Peyer's patch (tissue), 4 donors: ENCODE results near the gene EFNA2. TPM values are rescaled to one million over a fixed set of nuclear protein-coding genes. Genes with fewer than 3 reads are reported as not detected.
A peak's percentile ranks its signal among the peaks of the same experiment; 100 is the strongest.

Experiments
- DNase-seq, 3 donors: peaks; one replicate each; pipeline ENCODE4 v3.0.0-alpha.2; 2017 to 2019
- H3K27ac ChIP-seq, 4 donors: fragments of 200-600 bp; sonication (generic); one replicate each; pipeline ENCODE4 v1.5.1; 2016 to 2019
- H3K27me3 ChIP-seq, 2 donors: fragments of 200-600 bp; sonication (generic); one replicate each; pipeline ENCODE4 v1.5.1; 2019
- H3K36me3 ChIP-seq, 3 donors: fragments of 200-600 bp; sonication (generic); one replicate each; pipeline ENCODE4 v1.5.1; 2016 to 2019
- H3K4me1 ChIP-seq, 4 donors: fragments of 200-600 bp; sonication (generic); one replicate each; pipeline ENCODE4 v1.5.1; 2016 to 2019
- H3K4me3 ChIP-seq, 4 donors: fragments of 200-600 bp; sonication (generic); 1 replicate in 3 of 4; 2 replicates in 1 of 4; pipeline ENCODE4 v1.5.1; 2016 to 2019; ENCODE audit warnings: mild to moderate bottlenecking in 1 of 4
- H3K9me3 ChIP-seq, 4 donors: fragments of 200-600 bp; sonication (generic); one replicate each; pipeline ENCODE4 v1.5.1; 2016 to 2019; ENCODE audit warnings: mild to moderate bottlenecking in 1 of 4
- POLR2A ChIP-seq, 2 donors: fragments of 450-650 bp; IDR thresholded peaks; one replicate each; pipeline ENCODE4 v1.5.1; 2017; ENCODE audit warnings: antibody characterized with exemption in 2 of 2, mild to moderate bottlenecking in 2 of 2, moderate library complexity in 2 of 2
- total RNA-seq, 4 donors: library from RNA; depleted of rRNA; stranded (reverse); fragments of >200 nt; gene quantifications; one replicate each; pipeline ENCODE4 v1.1.0, GENCODE V29; 2016
- TF ChIP-seq, protein P1 (sequence below), 6 experiments: fragments of 450-650 bp in 4 of 6; fragments of 200-600 bp in 2 of 6; sonication (generic) in 1 of 6; IDR thresholded peaks; one replicate each; pipeline ENCODE4 v1.5.1; 2017 to 2019; ENCODE audit warnings: antibody characterized with exemption in 6 of 6, mild to moderate bottlenecking in 3 of 6, moderate library complexity in 1 of 6

The EFNA2 gene
- total RNA-seq, 4 donors from 2014 or later = 21.5 to 34.1 (median 32.3) TPM

- peaks cover 0 to 12% (median 0%) of the 10 kb centered on the region in 3 donors for H3K36me3 ChIP-seq
- peaks cover 16 to 84% (median 69%) of the 10 kb centered on the region in 4 donors for H3K4me1 ChIP-seq
- H3K27ac ChIP-seq = peak overlapping the region; percentile 98 to 100 (median 99)
- H3K27me3 ChIP-seq = no peaks in the 10 kb centered on the region
- no peaks in the 10 kb centered on the region for H3K9me3 ChIP-seq
- TF ChIP-seq, protein P1, sequence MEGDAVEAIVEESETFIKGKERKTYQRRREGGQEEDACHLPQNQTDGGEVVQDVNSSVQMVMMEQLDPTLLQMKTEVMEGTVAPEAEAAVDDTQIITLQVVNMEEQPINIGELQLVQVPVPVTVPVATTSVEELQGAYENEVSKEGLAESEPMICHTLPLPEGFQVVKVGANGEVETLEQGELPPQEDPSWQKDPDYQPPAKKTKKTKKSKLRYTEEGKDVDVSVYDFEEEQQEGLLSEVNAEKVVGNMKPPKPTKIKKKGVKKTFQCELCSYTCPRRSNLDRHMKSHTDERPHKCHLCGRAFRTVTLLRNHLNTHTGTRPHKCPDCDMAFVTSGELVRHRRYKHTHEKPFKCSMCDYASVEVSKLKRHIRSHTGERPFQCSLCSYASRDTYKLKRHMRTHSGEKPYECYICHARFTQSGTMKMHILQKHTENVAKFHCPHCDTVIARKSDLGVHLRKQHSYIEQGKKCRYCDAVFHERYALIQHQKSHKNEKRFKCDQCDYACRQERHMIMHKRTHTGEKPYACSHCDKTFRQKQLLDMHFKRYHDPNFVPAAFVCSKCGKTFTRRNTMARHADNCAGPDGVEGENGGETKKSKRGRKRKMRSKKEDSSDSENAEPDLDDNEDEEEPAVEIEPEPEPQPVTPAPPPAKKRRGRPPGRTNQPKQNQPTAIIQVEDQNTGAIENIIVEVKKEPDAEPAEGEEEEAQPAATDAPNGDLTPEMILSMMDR (IDR thresholded peaks at IDR 0.05) = no peak
- TF ChIP-seq POLR2A (IDR thresholded peaks at IDR 0.05) = peak; percentile 67 to 70
- H3K4me3 ChIP-seq = peak overlapping the region; percentile 53 to 76 (median 64)
- DNase-seq = peak; percentile 67 to 97 (median 94)
Measured at GRCh38 chr19:1261798-1262622, 23.7 kb upstream of the EFNA2 start.

- Histone ChIP-seq H3K27ac (peak overlapping the region; percentile 98 to 100 (median 99)), H3K27me3 (no peaks in the 10 kb centered on the region), H3K36me3 (peaks cover 0 to 5% (median 0%) of the 10 kb centered on the region in 3 donors), H3K4me1 (peaks cover 20 to 84% (median 73%) of the 10 kb centered on the region in 4 donors), H3K9me3 (no peaks in the 10 kb centered on the region), H3K4me3 (peak overlapping the region; percentile 53 to 76 (median 64))
- no peak for DNase-seq
- TF ChIP-seq POLR2A (IDR thresholded peaks at IDR 0.05) = no peak
- TF ChIP-seq, protein P1 (IDR thresholded peaks at IDR 0.05) = no peak
Measured at GRCh38 chr19:1262623-1263123, 23.0 kb upstream of the EFNA2 start.

- peak in 2 of 3 donors; percentile 81 to 83 for DNase-seq
- peak overlapping the region in 1 of 4 donors; percentile 76 for H3K4me3 ChIP-seq
- TF ChIP-seq, protein P1 (IDR thresholded peaks at IDR 0.05) = no peak
- TF ChIP-seq POLR2A (IDR thresholded peaks at IDR 0.05) = no peak
Measured at GRCh38 chr19:1263188-1263587, 22.5 kb upstream of the EFNA2 start.

GRCh38 chr19:1264801-1265614 lies 20.7 kb upstream of the EFNA2 start:
- peak overlapping the region; percentile 94 to 99 (median 98) for H3K27ac ChIP-seq
- no peaks in the 10 kb centered on the region for H3K36me3 ChIP-seq
- H3K4me1 ChIP-seq = peaks cover 24 to 78% (median 64%) of the 10 kb centered on the region in 4 donors
- peak overlapping the region in 3 of 4 donors; percentile 51 to 80 (median 59) for H3K4me3 ChIP-seq
- no peaks in the 10 kb centered on the region for H3K27me3 ChIP-seq
- DNase-seq = peak; percentile 87 to 92 (median 89)
- TF ChIP-seq, protein P1 (IDR thresholded peaks at IDR 0.05) = no peak
- TF ChIP-seq POLR2A (IDR thresholded peaks at IDR 0.05) = peak in 1 of 2 donors; percentile 25
- no peaks in the 10 kb centered on the region for H3K9me3 ChIP-seq

More at GRCh38 chr19:1263188-1263587, 22.5 kb upstream of the EFNA2 start:
- no peaks in the 10 kb centered on the region for H3K9me3 ChIP-seq
- peaks cover 0 to under 1% (median 0%) of the 10 kb centered on the region in 3 donors for H3K36me3 ChIP-seq
- H3K27ac ChIP-seq = peak overlapping the region; percentile 98 to 100 (median 99)
- no peaks in the 10 kb centered on the region for H3K27me3 ChIP-seq
- H3K4me1 ChIP-seq = peaks cover 20 to 84% (median 71%) of the 10 kb centered on the region in 4 donors

DNA sequence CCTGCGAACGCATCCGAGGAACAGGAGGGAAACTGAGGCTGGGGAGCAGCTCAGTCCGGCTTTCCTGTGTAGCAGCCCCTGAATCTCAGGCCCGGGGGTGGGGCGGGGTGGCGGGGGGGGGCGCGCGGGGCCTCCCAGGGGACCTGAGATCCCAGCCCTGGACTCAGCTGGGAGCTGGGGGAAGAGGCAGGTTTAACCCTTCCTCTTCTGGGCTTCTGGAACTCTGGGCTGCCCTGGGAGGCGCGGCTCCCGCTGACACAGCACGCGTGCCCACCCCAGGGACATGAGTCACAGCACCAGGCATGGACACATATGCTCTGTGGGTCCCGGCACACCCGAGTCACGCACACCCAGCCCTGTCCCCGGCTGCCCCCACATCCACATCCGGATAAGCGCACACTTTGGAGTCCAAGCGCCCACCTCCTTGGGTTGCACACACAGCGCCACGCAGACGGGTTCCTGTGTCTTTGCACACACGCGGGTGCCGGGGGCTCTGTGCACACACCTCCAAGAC lies 20.0 kb upstream of the EFNA2 start:
- Histone ChIP-seq H3K27me3 (no peaks in the 10 kb centered on the region), H3K4me1 (peaks cover 18 to 79% (median 64%) of the 10 kb centered on the region in 4 donors), H3K27ac (peak overlapping the region; percentile 94 to 99 (median 98)), H3K36me3 (no peaks in the 10 kb centered on the region), H3K9me3 (no peaks in the 10 kb centered on the region), H3K4me3 (peak overlapping the region; percentile 51 to 80 (median 60))
- DNase-seq = peak in 2 of 3 donors; percentile 59 to 80
- no peak for TF ChIP-seq POLR2A (IDR thresholded peaks at IDR 0.05)
- TF ChIP-seq, protein P1 (IDR thresholded peaks at IDR 0.05) = no peak
